OCI-LY1 (cell line): ENCODE data around the gene CEP95.

Source experiments
- EZH2 ChIP-seq: fragments of 200-600 bp; sonication (generic), shearing (Covaris generic); IDR thresholded peaks from 2 replicates; pipeline ENCODE4 v1.8.0; 2017; ENCODE audit warnings: borderline replicate concordance, mixed run types, mild to moderate bottlenecking, antibody characterized with exemption, low read length, moderate library complexity, mixed read lengths
- TF ChIP-seq, protein P1 (sequence below): fragments of 200-600 bp; sonication (generic), shearing (Covaris generic); IDR thresholded peaks from 2 replicates; pipeline ENCODE4 v1.5.1; 2017; ENCODE audit warnings: mild to moderate bottlenecking, antibody characterized with exemption, low read length, moderate library complexity, mixed read lengths

GRCh38 chr17:64555281-64555680 lies 48.5 kb downstream of the CEP95 start:
- TF ChIP-seq, protein P1, sequence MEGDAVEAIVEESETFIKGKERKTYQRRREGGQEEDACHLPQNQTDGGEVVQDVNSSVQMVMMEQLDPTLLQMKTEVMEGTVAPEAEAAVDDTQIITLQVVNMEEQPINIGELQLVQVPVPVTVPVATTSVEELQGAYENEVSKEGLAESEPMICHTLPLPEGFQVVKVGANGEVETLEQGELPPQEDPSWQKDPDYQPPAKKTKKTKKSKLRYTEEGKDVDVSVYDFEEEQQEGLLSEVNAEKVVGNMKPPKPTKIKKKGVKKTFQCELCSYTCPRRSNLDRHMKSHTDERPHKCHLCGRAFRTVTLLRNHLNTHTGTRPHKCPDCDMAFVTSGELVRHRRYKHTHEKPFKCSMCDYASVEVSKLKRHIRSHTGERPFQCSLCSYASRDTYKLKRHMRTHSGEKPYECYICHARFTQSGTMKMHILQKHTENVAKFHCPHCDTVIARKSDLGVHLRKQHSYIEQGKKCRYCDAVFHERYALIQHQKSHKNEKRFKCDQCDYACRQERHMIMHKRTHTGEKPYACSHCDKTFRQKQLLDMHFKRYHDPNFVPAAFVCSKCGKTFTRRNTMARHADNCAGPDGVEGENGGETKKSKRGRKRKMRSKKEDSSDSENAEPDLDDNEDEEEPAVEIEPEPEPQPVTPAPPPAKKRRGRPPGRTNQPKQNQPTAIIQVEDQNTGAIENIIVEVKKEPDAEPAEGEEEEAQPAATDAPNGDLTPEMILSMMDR = no peak
- no peak for TF ChIP-seq EZH2
